Choroid plexus epithelial cell (primary cell): ENCODE results near the gene FTCD.
"Not testable (repeated sequence)": the region's sequence is repeated elsewhere in the genome, so short reads cannot be mapped to it uniquely, and the experiment has no call there.

Source experiments
- DNase-seq: peaks from one replicate; pipeline ENCODE4 v3.0.0-alpha.2; 2010; ENCODE audit warnings: low read depth
- H3K4me3 ChIP-seq: 2 replicates; pipeline ENCODE4 v1.5.1; 2011; ENCODE audit warnings: low read depth, mild to moderate bottlenecking, control low read depth, low read length, moderate library complexity
- TF ChIP-seq, protein P1 (sequence below): conservative IDR thresholded peaks from 2 replicates; pipeline ENCODE4 v1.5.1; 2011; ENCODE audit warnings: low read depth, mild to moderate bottlenecking, control low read depth, inconsistent platforms, low read length, moderate library complexity

Gene FTCD

DNA sequence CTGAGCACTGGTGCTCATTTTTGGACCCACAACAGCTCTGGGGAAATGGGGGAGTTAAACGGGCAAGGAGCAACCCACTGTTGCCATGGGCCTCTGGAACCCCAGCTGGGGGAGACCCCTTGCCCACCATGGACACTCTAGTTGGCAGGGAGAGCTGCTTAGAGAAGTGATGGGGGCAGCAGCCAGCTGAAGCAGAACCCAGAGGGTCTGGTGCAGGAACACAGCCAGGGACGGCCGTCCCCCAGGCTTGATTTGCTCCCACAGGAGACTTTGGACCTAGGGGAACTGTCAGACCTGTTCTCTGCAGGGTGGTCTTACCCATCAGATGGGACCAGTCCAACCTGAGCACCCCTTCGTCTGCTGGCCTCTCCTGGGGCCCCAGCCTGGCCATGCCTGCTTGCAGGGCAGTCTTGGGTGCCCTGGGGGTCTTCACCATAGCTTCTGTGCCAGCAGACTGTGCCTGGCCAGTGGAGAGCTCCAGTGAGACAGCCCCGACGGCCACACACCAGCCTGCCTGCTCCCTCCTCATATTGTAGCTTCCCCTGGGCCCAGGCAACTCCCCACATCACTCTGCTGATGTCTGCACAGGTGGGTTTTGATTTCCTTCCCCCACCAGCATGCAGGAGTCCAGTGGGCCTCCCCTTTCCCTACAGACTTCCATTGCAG is 17.6 kb upstream of the FTCD start:
- TF ChIP-seq, protein P1, sequence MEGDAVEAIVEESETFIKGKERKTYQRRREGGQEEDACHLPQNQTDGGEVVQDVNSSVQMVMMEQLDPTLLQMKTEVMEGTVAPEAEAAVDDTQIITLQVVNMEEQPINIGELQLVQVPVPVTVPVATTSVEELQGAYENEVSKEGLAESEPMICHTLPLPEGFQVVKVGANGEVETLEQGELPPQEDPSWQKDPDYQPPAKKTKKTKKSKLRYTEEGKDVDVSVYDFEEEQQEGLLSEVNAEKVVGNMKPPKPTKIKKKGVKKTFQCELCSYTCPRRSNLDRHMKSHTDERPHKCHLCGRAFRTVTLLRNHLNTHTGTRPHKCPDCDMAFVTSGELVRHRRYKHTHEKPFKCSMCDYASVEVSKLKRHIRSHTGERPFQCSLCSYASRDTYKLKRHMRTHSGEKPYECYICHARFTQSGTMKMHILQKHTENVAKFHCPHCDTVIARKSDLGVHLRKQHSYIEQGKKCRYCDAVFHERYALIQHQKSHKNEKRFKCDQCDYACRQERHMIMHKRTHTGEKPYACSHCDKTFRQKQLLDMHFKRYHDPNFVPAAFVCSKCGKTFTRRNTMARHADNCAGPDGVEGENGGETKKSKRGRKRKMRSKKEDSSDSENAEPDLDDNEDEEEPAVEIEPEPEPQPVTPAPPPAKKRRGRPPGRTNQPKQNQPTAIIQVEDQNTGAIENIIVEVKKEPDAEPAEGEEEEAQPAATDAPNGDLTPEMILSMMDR = no peak
- no peak overlapping the region for H3K4me3 ChIP-seq
- no peak for DNase-seq

DNA sequence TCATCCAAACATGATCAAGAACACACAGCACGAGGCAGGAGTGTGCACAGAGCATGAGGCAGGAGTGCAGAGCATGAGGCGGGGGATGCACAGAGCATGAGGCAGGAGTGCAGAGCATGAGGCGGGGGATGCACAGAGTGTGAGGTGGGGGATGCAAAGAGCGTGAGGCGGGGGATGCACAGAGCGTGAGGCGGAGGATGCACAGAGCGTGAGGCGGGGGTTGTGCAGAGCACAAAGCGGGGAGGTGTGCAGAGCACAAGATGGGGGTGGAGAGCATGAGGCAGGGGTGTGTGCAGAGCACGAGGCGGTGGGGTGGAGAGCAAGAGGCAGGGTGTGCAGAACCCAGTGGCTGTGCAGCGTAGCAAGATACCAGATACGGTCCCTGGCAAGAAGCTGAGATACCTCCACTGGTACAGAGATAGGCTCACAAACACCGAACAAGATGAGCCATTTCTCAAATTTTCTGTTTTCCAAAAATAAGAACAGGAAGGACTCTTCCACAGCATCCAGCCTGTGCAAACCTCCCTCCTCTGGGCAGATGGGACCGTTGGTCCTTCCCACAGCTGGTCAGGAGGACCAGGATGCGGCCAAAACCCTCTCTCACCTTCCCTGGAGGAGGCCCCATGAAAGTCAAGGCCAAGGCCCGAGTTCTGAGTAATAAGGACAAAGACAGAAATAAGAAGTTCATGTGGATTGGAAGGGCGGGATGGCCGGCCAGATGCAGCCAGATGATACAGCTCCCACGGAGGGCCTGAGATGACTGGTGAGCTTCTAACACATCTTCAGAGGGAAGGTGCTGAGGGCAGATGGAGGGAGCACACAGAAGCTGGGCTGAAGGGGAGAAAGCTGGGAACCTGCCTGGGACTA is 16.9 kb upstream of the FTCD start:
- H3K4me3 ChIP-seq = no peak overlapping the region
- TF ChIP-seq, protein P1 = no peak
- no peak for DNase-seq

DNA sequence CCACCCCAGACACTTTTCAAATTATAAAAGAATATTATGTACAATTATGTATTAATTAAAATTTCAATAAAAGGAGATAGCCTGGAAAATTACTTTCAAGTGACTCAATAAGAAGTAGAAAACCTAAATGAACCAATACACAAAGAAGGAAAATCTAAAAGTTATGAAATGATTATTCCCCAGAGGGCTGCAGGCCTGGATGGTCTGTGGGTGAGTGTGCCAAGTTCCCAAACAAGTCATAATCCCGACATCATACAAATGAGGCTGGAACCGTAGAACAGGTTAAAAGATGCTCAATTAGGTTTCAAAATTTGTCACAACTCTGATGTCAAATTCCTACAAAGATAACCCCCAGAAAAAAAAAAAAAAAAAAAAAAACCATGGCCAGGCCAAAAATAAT is 16.2 kb upstream of the FTCD start:
- no peak overlapping the region for H3K4me3 ChIP-seq
- TF ChIP-seq, protein P1 = no peak
- DNase-seq = no peak

DNA sequence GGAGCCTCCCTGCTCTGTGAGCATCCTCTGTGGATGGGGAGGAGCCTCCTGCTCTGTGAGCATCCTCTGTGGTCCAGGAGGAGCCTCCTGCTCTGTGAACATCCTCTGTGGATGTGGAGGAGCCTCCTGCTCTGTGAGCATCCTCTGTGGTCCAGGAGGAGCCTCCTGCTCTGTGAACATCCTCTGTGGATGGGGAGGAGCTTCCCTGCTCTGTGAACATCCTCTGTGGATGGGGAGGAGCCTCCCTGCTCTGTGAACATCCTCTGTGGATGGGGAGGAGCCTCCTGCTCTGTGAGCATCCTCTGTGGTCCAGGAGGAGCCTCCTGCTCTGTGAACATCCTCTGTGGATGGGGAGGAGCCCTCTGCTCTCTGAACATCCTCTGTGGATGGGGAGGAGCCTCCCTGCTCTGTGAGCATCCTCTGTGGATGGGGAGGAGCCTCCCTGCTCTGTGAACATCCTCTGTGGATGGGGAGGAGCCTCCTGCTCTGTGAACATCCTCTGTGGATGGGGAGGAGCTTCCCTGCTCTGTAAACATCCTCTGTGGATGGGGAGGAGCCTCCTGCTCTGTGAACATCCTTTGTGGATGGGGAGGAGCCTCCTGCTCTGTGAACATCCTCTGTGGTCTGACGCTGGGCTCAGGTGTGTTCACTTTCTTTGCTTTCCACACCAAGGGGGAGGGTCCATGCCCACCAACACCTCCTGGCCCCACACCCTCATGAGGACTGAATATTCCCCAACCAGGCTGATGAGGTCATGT is 15.2 kb upstream of the FTCD start:
- not testable (repeated sequence) for H3K4me3 ChIP-seq, DNase-seq

DNA sequence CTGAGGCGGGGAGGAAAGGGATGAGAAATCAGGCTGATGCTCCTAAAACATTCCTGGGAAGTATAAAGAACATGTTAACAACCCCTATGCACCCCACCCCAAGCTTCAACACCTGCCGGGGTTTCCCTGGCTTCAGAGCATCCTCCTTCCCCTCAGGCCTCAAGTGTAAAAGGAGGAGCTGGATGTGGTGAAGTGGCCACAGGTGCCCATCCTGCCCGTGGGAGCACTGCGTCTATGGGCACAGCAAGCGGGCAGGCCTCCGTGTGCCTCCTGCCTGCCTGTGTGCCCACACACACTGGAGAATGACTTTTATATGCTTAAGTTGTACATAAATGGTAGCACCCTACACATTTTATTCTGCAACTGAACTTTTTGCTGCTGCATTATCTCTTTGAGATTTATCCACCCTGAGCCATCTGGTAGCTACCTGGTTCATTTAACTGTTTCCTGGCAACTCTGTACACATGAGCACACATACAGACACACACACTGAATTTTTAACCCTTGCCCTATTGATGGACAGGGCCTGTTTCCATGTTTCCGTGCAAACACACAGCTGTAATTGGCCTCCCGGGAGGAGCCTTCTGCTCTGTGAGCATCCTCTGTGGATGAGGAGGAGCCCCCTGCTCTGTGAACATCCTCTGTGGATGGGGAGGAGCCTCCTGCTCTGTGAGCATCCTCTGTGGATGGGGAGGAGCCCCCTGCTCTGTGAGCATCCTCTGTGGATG is 13.4 kb upstream of the FTCD start:
- TF ChIP-seq, protein P1 = no peak
- H3K4me3 ChIP-seq = no peak overlapping the region
- no peak for DNase-seq

DNA sequence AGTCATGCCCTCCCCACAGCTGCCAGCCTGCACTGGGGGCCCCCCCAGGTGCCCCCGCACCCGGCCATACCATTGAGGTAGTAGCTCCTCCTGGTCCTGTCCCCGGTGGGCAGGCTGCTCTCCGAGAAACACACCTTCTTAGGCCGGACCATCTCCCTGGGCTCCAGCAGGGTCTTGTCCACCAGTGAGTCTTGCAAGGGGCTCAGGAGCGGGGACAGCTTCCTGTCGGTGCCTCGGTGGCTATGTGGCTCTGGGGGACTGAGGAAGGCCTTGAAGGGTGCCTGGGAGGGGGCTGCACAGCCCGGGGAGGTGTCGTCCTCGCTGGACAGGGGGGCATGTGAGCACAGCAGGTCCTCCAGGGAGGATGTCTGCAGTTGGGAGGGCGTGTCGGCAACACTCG is 12.9 kb upstream of the FTCD start:
- no peak for DNase-seq
- TF ChIP-seq, protein P1 = no peak
- H3K4me3 ChIP-seq = no peak overlapping the region

DNA sequence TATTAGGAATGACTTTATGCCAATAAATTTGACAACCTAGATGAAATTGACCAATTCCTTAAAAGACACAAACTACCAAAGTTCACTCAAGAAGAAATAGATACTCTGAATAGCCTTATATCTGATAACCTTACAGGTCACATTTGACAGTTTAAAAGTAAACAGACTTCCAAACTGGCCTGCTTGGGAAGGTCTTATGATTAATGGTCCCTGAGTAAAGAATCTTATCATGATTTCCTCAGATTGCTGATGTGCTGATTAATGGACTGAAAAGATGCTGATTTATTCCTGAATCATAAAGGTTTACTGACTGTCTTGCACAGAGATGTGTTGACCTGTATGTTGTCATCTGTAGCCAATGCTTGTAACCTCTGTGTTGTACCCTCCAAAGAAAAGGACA is 9.7 kb upstream of the FTCD start:
- no peak for DNase-seq
- TF ChIP-seq, protein P1 = no peak
- no peak overlapping the region for H3K4me3 ChIP-seq
